Hepatic stellate cell (primary cell): ENCODE data around the gene FAM72A.
"Not testable (repeated sequence)": the region's sequence is repeated elsewhere in the genome, so short reads cannot be mapped to it uniquely, and the experiment has no call there.

Source experiments
- DNase-seq: peaks from one replicate; pipeline ENCODE4 v3.0.0; 2011; ENCODE audit warnings: low spot score

Gene FAM72A

DNA sequence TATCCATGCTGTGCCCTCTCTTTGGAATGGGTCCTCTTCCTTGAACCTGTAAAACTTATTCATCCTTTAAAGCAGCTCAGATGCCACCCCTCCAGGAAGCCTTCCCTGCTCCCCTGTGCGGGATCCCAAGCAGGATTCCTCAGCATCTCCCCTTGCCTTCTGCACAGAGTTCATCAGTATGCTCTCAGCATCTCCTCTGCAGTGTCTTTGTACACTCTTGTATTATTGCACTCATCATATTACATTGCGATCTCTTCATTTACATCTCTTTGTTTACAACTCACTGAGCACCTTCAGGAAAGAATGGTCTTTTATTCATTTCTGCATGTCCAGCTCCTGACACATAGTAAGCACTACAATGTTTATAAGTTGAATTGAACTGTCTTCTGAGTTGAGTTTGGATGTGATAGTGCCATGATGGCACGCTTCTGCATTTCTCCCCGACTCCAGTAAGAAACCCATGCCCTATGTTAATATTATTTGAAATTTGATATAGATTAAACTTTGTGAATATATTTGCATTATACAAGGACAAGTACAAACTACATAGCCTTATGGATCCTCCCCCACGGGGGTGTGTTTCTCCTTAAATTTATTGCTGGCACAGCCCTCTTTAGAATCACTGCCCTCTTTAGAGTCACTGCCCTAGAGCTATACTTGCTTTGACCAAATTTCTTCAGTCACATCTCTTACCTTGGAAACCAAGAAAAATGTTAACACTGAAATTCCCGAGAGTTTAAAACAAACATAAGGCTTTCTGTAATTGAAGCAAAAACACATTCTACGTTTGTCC lies 13.2 kb upstream of the FAM72A start:
- not testable (repeated sequence) for DNase-seq

DNA sequence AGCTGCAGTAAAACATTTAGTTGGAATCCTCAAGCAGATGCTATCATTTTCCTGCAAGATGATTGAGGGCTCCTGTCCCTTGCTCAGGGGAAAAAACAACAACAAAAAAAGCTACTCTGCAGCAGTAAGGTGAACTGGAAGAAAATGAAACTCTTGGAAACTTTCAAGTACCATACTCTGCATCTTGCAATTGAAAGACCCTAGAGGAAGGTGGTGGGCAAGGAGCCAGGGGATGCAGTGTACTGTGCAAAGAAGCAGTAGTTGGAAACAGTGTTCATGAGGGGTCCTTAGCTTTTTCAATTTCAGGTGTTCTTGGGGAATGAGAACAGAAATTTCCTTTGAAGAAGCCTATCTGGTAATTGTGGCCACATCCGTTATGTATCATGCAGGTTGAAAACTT lies 8.2 kb upstream of the FAM72A start:
- DNase-seq = not testable (repeated sequence)

DNA sequence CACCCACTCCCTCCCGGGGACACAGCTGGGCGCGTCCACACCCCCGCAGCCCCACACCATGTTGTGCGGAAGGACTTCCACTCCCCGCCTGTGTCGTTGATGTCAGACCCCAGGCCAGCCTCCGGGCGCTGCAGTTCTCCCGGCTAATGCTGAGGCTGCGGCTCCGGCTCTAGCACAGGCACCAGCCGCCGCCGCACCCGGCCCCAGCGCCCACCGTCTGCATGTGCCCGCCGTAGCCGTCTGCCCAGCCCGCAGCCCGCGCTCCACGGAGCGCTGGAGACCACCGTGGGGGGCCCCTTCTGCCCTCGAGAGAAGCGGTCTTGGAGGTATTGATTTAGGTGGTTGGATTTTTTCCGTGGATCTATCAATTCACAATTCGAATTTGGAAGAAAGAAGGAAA lies 2.9 kb upstream of the FAM72A start:
- not testable (repeated sequence) for DNase-seq

DNA sequence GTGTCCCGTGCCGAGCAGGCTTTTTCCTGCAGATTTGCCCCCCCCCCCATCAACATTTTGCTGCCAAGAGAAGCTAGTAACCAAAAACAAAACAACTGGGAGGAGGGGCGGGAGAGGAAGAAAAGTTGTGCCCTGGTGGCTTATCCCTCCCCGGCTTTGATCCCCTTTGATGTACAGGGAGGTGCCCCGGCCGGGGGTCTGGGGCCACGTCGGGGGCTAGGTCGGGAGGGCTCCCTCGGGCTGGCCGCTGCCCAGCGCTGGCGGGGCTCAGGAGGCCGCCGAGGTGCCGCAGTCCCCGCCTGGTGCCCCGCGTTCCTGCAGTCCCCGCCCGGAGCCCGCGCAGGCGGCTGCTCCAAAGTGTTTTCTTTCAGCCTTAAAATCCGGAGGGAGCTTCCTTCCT lies 2.2 kb upstream of the FAM72A start:
- not testable (repeated sequence) for DNase-seq

DNA sequence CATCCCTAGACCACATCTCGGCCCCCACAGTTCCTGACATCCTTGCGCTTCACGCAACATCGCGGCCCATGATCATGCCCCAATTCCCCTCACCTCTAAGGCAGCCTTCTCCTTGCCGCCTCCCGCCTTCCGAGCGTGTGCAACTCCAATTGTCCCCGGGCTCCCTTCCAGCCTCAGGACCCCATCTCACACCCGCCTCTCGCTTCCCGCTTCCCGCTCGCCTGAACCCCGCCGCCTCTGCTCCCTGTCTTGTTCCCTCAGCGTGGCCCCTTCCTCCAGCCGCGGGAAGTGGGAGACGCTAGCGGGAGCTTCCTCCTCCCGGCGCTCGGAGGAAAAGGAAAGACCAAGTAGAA lies 1.5 kb upstream of the FAM72A start:
- not testable (repeated sequence) for DNase-seq

DNA sequence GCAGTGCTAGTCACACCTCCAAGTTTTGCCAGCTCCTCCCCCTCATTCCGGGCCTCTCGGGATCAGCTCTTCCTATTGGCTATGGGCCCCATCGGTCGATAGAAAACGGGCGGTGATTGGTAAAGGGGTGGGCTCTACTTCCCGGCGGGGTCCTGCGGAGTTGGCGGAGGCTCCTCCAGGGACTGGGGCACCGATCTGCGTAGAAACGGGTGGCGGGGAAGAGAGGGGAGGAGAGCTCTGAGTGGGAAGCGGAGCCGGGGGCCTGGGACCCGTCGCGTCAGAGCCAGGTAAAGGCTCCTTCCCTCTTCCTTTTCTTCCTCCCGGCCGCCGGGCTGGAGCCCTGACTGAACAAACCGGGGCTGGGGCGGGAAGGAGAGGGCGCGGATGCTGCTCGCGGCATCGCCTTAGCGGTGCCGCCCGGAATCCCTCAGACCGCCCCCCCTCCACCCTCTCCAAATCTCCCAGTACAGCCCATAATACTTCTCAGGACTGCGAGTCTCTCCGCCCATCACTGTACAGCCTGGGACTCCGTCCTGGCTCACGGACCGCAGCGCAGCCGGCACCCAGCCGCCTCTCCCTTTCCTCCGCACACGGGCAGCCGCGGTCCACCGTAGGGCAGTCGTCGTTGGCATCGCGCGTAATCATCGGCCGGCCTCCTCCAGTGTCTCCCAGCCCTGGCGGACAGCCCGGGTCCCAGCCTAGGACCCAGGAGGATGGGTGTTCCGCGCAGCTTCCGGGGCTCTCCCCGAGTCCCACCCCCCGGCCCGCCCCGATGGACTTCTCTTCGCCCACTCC lies 922 bp upstream of the FAM72A start, which contains the start of gene SRGAP2:
Gene SRGAP2 (plus strand): TSS at position 178 of the 795 bp plus-strand sequence. CDS start 2,430 bp downstream, outside the sequence.
- DNase-seq = not testable (repeated sequence)

DNA sequence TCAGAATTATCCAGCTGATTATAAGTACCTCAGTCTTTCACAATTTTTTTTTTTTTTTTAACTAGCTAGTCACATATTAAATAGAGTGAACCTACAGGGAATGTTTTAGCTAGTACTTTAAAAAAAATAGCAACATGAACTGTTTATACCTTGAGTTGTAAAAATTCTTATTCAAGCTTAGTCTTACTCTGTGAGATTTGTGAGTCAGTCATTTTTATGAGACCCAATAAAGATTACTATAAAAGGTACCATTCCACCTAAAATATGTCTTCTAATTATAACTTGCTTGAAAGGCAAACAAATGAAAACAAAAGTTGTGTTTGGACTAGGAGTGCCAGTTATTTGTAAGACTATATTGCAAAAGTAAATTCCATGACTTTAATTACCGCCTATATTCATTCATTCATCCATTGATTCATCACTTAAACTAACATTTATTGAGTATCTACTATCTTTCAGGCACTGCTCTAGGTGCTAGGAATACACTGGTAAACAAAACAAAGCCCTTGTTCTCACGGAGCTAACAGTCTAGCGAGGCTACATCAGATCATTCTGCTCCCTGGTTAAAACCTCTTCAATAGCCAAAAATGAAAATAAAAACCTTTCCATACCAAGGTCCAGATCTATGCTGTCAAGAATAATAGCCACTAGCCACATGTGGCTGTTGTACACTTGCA lies 5.8 kb downstream of the FAM72A start:
- DNase-seq = not testable (repeated sequence)

DNA sequence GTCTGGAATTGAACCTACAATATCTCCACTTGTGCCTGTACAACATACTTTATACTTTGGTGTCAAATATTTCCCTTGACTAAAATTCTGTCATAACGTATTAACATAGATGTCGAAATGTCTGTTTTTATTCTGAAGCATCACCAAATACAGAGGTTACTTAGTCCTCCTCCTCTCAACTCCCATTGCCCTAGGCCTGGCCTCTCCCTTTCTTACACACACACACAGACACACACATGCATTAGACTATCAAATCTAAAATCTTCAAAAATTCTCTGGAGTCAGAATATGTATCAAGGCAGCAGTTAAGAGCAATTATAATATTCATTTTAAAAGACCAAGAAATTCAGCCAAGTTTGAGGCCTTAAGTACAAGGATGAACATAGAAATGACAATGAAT lies 7.5 kb downstream of the FAM72A start:
- DNase-seq = not testable (repeated sequence)

DNA sequence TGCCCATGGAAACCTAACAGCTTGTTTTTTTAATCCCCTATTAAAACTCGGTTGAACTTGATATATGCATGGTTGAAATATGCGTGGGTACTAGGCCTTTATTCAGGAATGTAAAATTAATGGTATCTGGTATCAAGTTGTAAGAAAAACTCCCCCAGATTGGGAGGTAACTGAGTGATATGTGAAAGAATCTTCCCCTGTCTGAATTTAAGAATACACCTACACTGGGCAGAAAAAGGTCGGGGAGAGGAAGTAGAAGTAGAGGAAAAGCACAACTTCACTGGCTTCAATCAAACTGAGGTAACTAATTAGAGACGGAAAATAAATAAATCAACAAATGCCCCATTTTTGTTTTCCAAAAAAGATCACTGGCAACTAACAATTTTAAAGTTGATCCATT lies 15.8 kb downstream of the FAM72A start:
- DNase-seq = not testable (repeated sequence)

DNA sequence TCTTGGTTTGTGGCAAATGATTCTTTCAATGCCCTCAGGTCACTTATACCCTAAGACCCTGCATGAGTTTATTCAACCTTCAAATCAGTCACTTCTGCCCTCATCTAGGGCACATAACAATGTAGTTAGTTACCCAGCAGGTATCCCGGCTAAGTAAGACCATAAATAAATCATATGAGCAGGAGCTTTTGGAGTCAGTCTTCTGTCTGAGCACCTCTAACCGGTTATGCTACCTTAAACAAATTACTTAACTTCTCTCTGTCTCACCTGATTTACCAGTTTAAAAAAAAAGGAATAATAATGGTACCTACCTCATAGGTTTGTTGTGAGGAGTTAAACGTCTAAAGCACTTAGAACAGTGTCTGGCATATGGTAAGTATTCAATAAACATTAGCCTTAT lies 16.9 kb downstream of the FAM72A start:
- not testable (repeated sequence) for DNase-seq

DNA sequence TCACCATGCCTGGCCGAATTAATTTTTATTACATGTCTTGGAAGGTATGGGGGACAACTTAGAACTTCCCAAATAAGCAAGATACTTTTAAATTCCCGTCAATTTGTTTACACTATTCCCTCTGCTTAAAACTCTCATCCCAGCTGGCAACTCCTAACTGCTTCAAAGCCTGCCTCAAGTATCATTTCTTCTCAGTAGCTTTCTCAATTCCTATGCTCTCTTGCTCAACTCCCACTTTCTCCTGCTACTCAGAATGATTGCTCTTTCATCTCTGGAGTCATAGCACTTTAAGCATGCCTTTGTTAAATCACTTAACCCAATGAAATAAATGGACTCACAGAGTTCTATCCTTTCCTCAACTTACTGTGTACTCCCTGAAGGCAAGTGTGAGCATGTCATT lies 18.9 kb downstream of the FAM72A start:
- not testable (repeated sequence) for DNase-seq

DNA sequence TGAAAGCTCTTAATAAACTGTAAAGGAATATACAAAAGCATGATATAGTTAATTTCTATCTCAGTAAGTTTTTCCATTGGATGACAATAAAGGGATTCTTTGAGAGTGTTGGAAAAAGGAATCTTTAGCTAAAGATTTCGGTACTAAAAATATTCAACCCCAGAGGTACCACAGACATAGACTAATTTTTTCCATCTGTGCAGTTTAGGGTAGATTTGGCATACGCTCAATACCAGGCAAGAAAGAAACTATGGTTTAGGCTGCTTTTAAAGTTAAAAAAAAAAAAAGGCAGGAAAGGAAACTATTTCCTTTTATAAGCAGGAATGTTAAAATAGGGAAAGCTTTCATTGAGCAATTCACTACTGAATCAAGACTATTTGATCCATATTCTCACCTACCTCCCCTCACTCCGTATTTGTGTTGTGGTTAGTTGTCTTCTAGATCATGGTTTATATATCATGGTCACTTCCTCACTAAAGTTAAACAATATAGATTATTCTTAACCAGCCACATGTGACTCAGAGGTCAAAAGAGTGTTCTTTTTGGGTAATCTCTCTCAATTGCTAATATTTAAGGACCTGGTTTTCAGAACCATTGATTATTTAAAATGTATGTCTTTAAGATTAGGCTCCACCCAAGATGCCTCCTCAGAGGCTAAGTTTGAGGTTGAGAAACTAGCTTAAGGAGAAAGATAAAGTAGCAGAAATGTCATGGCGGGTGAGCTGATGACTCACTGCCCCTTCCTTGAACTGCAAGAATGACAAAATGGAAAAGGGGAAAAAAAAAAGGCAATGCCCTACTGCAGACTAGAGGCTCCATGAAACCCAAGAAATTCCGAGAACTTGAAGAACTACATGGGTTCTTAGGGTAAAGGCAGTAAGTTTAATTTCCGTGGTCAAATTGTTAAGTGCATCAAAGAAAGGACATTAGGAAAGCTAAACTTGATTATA lies 20.0 kb downstream of the FAM72A start:
- not testable (repeated sequence) for DNase-seq

DNA sequence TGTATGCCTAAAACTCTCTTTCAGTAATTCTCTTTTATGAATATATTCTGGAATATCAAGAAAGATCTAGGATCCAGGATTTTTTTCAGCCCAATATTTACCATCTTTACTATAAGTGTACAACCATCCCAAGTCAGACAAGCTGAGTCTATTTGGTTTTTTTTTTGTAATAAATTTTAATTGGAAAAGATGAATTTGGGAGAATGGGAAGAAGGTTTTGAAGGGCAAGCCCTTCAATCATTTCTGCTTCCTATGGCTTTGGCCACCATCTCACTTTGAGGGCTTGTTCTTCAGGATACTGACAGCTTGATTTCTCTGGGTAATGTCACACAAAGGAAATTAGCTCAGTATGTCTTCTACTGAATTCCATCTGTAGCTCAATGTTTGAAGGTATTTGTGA lies 23.0 kb downstream of the FAM72A start:
- not testable (repeated sequence) for DNase-seq

DNA sequence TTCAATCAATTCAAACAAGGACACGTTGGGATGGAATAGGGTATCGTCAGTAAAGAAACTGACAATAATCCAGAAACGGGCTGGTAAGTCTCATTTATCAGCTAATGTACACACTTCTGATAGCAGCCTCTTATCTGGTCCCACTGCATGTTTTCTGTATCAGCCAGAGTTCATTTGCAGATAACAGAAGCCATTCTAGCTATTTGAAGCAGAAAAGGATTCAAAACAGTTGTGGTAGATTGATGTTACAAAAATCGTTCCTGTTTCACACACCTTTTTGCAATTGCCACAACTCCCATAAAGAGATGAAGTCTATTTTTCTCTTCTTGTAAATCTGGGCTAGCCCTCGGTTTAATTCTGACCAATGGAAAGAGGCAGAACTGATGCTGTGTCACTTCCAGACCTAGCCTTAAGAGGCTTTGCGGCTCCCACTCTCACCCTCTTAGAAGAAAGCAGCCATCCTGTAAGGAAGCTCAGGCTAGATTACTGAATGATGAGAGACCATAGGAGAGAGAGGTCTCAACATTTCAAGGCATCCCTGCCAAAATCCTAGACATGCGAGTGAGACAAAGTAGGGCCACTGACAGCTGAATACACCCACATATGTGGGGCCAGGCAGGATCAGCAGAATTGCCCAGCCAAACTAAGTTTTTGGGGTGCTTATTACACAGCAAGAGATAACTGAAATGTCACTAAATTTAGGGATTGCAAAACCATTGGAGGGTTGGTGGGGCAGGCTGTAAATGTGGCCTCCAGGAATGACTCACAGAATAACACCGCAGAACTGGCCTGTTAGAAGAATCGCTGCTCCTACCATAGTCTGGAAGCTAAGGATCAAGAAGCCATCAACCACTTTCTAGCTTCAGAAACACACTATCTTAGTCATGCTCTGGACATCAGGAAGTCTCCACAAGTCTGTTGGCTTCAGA lies 24.3 kb downstream of the FAM72A start:
- DNase-seq = not testable (repeated sequence)

DNA sequence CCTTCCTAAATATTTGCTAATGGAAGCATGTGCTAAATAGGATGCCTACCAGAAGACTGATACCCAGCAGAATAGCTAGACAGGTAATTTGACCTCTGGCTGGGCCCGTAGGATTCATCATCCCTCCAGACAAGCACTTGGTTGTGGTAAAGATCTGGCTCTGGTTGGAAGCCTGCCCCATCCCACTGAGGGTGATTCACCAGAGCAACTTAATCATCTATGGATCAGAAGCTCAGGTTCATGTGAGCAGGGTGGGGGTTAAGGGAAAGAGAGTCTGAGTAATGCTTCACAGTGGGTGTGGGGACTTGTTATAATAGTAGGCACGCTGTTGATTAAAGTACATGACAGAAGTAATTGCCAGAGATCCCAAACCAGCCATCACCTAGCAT lies 26.5 kb downstream of the FAM72A start:
- not testable (repeated sequence) for DNase-seq

DNA sequence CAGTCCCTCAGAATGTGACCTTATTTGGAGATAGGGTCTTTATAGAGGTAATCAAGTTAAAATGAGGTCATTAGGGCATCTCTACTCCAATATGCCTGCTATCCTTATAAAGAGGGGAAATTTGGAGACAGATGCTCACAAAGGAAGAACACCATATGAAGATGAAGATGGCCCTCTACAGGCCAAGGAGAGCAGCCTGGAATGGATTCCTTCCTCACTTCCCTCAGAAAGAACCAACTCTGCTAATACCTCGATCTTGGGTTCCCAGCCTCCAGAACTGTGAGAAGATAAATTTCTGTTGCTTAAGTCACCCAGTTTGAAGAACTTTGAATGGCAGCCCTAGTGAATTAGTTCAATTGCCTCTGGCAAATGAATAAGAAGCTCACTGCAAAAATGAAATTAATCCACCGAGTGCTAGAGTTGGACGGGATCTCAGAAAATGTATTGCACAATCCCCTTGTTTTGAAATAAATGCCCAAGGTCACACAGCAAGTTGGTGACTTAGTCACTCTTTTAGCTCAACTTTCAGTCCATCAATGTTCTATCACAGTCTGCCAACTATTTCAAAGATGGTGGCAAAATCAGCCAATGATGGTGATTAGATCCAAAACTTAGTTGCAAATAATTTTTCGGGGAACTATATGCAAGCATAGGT lies 27.1 kb downstream of the FAM72A start:
- DNase-seq = not testable (repeated sequence)

DNA sequence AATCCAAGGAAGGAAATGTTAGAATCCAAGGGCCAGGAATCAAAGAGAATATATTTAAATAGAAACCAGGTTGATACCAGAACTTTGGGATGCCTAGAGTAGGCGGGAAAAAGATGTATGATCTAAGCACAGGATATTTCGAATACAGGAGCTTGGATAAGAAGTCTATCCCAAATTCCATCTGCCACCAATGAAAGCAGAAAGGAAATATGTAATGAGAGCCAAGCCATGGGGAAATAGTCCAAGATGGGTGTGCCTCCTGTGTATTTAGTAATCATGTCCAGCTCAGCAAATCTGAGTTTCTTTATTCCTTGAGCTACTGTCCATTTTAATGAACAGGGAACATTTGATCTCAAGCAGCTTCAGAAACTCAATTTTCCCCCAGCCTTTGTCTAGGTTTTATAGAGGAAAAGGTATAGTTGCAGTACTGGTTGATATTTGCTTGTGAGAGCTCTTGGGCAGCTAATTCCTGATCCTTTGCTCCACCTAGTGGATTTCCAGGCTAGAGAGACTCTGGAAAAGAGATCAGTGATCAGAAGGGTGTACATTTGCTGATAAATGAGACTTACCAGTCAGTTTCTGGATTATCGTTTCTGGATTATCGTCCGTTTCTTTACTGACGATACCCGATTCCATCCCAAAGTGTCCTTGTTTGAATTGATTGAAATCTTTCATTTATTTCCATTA lies 28.3 kb downstream of the FAM72A start:
- not testable (repeated sequence) for DNase-seq

DNA sequence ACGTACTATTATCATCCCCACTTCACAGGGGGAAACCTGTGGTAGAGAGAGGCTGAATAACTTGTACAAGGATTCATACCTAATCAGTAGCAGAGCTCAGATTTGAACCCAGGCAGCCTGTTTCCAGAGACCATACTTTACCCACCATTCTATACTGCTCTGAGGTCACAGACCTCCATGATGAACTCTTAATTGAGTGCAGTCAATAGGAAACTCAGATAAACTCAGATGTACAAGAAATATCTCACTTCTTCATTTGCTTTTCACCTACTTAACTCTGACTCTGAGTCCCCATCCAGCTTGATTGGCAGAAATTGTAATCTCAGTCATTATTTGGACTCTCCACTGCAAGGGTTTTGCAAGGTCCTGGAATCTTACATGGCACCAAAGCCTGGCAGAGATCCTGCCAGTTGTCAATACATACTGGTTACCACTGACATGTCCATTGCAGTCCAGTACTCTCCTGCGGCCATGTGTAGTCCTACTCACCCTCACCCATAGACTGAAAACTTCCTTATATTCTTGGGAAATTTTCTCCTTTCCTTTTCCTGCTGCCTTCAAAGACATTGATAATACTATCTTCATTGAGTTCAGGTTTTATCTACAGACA lies 29.4 kb downstream of the FAM72A start:
- DNase-seq = not testable (repeated sequence)

DNA sequence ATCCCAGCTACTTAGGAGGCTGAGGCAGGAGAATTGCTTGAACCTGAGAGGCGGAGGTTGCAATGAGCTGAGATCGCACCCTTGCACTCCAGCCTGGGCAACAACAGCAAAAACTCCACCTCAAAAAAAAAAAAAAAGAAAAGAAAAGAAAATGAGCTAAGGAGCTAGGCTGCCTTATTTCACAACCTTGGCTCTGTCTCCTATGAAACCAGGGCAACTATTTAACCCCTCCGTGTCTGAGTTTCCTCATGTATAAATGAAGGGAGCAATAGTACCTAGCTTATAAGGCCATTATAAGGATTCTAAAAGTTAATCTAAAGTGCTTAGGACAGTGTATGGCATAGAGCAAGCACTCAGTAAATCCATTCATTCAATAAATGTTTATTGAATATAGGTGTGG lies 32.8 kb downstream of the FAM72A start:
- DNase-seq = not testable (repeated sequence)
